NCI-H748 (cell line): ENCODE results near the gene STARD10.

Source experiments
- DNase-seq: peaks from one replicate; lab custom pipeline; 2025; ENCODE audit not compliant: unreplicated experiment; lab: John Stamatoyannopoulos, UW

STARD10 gene

GRCh38 chr11:72767203-72768062 lies 26.4 kb downstream of the STARD10 start:
- DNase-seq = no peak

GRCh38 chr11:72766152-72766902 lies 27.5 kb downstream of the STARD10 start:
- no peak for DNase-seq

GRCh38 chr11:72764503-72764902 lies 29.3 kb downstream of the STARD10 start:
- DNase-seq = peak; percentile 96

- no peak for DNase-seq
Observed at GRCh38 chr11:72763823-72764222, 30.0 kb downstream of the STARD10 start.

- no peak for DNase-seq
Observed at GRCh38 chr11:72762641-72763304, 31.1 kb downstream of the STARD10 start.

GRCh38 chr11:72760539-72761405 lies 33.1 kb downstream of the STARD10 start:
- no peak for DNase-seq

- DNase-seq = no peak
Observed at GRCh38 chr11:72759468-72759985, 34.3 kb downstream of the STARD10 start.

- DNase-seq = no peak
Observed at GRCh38 chr11:72758690-72759389, 35.0 kb downstream of the STARD10 start.

- DNase-seq = no peak
Observed at GRCh38 chr11:72758304-72758689, 35.5 kb downstream of the STARD10 start.

- no peak for DNase-seq
Observed at GRCh38 chr11:72755713-72756285, 38.0 kb downstream of the STARD10 start.

- DNase-seq = no peak
Observed at GRCh38 chr11:72754544-72755155, 39.2 kb downstream of the STARD10 start.

GRCh38 chr11:72754149-72754543 lies 39.7 kb downstream of the STARD10 start:
- no peak for DNase-seq

- no peak for DNase-seq
Observed at GRCh38 chr11:72753341-72754148, 40.3 kb downstream of the STARD10 start.

GRCh38 chr11:72752088-72752914 lies 41.5 kb downstream of the STARD10 start, which contains the start of gene ARAP1:
ARAP1 (minus strand) TSS chr11:72752408; CDS start chr11:72727128, 25,280 bp downstream.
- DNase-seq = peak; percentile 85

- peak; percentile 43 for DNase-seq
Observed at GRCh38 chr11:72751116-72752087, 42.4 kb downstream of the STARD10 start.

GRCh38 chr11:72750556-72751115 lies 43.2 kb downstream of the STARD10 start:
- no peak for DNase-seq
